ENCODE measurements around the gene CRK.

DNA sequence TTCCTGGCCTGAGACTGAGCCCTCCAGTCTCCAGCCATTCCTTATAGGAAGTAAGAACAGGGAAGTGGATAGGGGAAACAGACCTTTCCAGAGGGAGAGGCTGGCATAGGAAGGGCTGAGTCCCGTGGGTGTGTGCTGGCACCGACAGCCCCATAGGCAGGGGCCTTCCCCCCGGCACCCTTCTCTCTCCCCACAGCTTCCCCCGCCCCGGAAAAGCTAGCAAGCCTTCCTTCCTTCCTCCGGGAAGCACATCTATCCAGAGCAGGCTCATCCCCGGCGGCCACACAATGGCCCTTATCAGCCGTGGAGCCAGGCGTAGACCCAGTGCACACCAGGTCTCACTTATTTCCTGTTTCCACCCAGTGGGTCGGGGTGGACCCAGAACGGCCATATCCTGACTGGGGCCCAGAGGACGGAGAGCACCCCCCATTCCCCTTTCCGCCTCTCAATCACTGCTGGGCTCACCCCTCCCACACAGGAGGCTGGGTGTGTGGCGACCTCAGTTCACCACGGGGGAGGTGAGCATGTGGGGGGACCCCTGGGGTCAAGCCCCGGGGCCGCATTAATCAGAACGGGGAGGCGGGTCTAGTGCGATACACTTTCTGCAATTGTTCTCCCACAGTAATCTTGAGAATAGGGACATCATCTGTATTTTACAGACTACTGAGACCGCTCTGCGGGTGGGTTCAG is 37.4 kb upstream of the CRK start:
- no peak for TF ChIP-seq CTCF (IDR thresholded peaks at IDR 0.05; ENCODE audit: insufficient read depth, low read depth, low read length)
- no peak for TF ChIP-seq EZH2 (IDR thresholded peaks at IDR 0.05; ENCODE audit: insufficient read depth, low read length)

All from astrocyte (in vitro differentiated cells and primary cell).